OCI-LY7 (cell line): Measurements from ENCODE around the gene CCDC192.

Source experiments
- CTCF ChIP-seq: fragments of 200-600 bp; sonication (generic); conservative IDR thresholded peaks from 2 replicates; pipeline ENCODE4 v1.5.1; 2014; ENCODE audit warnings: mild to moderate bottlenecking, antibody characterized with exemption, low read length, moderate library complexity, mixed read lengths
- EZH2phosphoT487 ChIP-seq: fragments of 200-600 bp; sonication (generic); IDR thresholded peaks from 2 replicates; pipeline ENCODE4 v1.6.1; 2018; ENCODE audit warnings: low read depth, borderline replicate concordance, mild to moderate bottlenecking, mixed run types, antibody characterized with exemption, low read length, moderate library complexity, mixed read lengths

GRCh38 chr5:127930311-127930710, 227.1 kb downstream of the CCDC192 start:
- TF ChIP-seq CTCF, result no peak
- TF ChIP-seq EZH2phosphoT487, result no peak
